GM12892 (cell line): ENCODE data around the gene COPS7A.

ENCODE experiments used
- POLR2A ChIP-seq: IDR thresholded peaks from 2 replicates; pipeline ENCODE4 v1.6.1; 2011; ENCODE audit warnings: low read depth, low read length, control low read depth
- POLR2AphosphoS5 ChIP-seq: IDR thresholded peaks from 2 replicates; pipeline ENCODE4 v1.6.1; 2011; ENCODE audit warnings: low read depth, low read length, control low read depth
- TAF1 ChIP-seq: IDR thresholded peaks from 2 replicates; pipeline ENCODE4 v1.6.1; 2011; ENCODE audit warnings: low read depth, mild to moderate bottlenecking, control low read depth, low read length, borderline replicate concordance

- no peak for TF ChIP-seq POLR2AphosphoS5
- TF ChIP-seq POLR2A = no peak
- no peak for TF ChIP-seq TAF1
Measured at GRCh38 chr12:6773590-6774351, 49.9 kb downstream of the COPS7A start.
